Measurements from ENCODE around the gene PCSK7.
"Not testable (repeated sequence)": the region's sequence is repeated elsewhere in the genome, so short reads cannot be mapped to it uniquely, and the experiment has no call there.

Gene PCSK7

GRCh38 chr11:117197516-117198456 is 34.1 kb downstream of the PCSK7 start:
- DNase-seq, result no peak

GRCh38 chr11:117197006-117197405 is 34.9 kb downstream of the PCSK7 start:
- DNase-seq, result no peak

GRCh38 chr11:117195761-117196160 is 36.1 kb downstream of the PCSK7 start:
- DNase-seq, result no peak

GRCh38 chr11:117195258-117195657 is 36.6 kb downstream of the PCSK7 start:
- no peak for DNase-seq

GRCh38 chr11:117194267-117194666 is 37.6 kb downstream of the PCSK7 start:
- no peak for DNase-seq

GRCh38 chr11:117193130-117194020 is 38.5 kb downstream of the PCSK7 start:
- DNase-seq, result no peak

GRCh38 chr11:117192401-117192875 is 39.4 kb downstream of the PCSK7 start:
- DNase-seq, result no peak

- DNase-seq, result no peak
These were observed 40.0 kb downstream of the PCSK7 start for GRCh38 chr11:117191680-117192400.

GRCh38 chr11:117189941-117190544 is 41.8 kb downstream of the PCSK7 start:
- no peak for DNase-seq

GRCh38 chr11:117189191-117189940 is 42.5 kb downstream of the PCSK7 start:
- DNase-seq, result no peak

GRCh38 chr11:117188620-117189081 is 43.2 kb downstream of the PCSK7 start:
- no peak for DNase-seq

GRCh38 chr11:117187799-117188481 is 43.9 kb downstream of the PCSK7 start:
- no peak for DNase-seq

GRCh38 chr11:117187428-117187798 is 44.5 kb downstream of the PCSK7 start:
- DNase-seq, result no peak

- DNase-seq, result no peak
These were observed 44.9 kb downstream of the PCSK7 start for GRCh38 chr11:117187007-117187406.

GRCh38 chr11:117186431-117186761 is 45.5 kb downstream of the PCSK7 start:
- no peak for DNase-seq

- no peak for DNase-seq
These were observed 46.0 kb downstream of the PCSK7 start for GRCh38 chr11:117185736-117186430.

- DNase-seq, result peak; percentile 4
These were observed 48.0 kb downstream of the PCSK7 start for GRCh38 chr11:117183724-117184349.

- DNase-seq, result not testable (repeated sequence)
These were observed 48.7 kb downstream of the PCSK7 start for GRCh38 chr11:117183178-117183577.

GRCh38 chr11:117182551-117182935 is 49.3 kb downstream of the PCSK7 start:
- DNase-seq, result no peak

All from NCI-H2029 treated with DMSO at 0.1 percent for 48 hours (cell line).